Activated CD4-positive, alpha-beta T cell treated with anti-CD3 and anti-CD28 coated beads for 1 hour (primary cell): ENCODE data around the gene TPSG1.
"Not testable (repeated sequence)": the region's sequence is repeated elsewhere in the genome, so short reads cannot be mapped to it uniquely, and the experiment has no call there.

ENCODE experiments used
- DNase-seq: peaks from one replicate; pipeline ENCODE4 v3.0.0-alpha.2; 2020

Gene TPSG1

GRCh38 chr16:1225051-1225451, at the start of gene TPSG1:
TPSG1 (minus strand) TSS chr16:1225268; CDS start chr16:1225252, 16 bp downstream.
- DNase-seq = no peak

- no peak for DNase-seq
Measured at GRCh38 chr16:1274767-1275166, 49.7 kb upstream of the TPSG1 start.

- DNase-seq = no peak
Measured at GRCh38 chr16:1273816-1274215, 48.7 kb upstream of the TPSG1 start.

- DNase-seq = no peak
Measured at GRCh38 chr16:1272453-1273198, 47.6 kb upstream of the TPSG1 start.

GRCh38 chr16:1271724-1272413, 46.8 kb upstream of the TPSG1 start:
- not testable (repeated sequence) for DNase-seq

GRCh38 chr16:1271380-1271723, 46.3 kb upstream of the TPSG1 start:
- no peak for DNase-seq

- not testable (repeated sequence) for DNase-seq
Measured at GRCh38 chr16:1269418-1269817, 44.4 kb upstream of the TPSG1 start.

GRCh38 chr16:1265826-1266225, 40.8 kb upstream of the TPSG1 start:
- no peak for DNase-seq

- DNase-seq = no peak
Measured at GRCh38 chr16:1265090-1265630, 40.1 kb upstream of the TPSG1 start.

GRCh38 chr16:1264345-1265089, 39.4 kb upstream of the TPSG1 start:
- DNase-seq = no peak

- DNase-seq = no peak
Measured at GRCh38 chr16:1263591-1264344, 38.7 kb upstream of the TPSG1 start.

- DNase-seq = no peak
Measured at GRCh38 chr16:1262846-1263221, 37.8 kb upstream of the TPSG1 start.

GRCh38 chr16:1262210-1262845, 37.3 kb upstream of the TPSG1 start:
- no peak for DNase-seq

- no peak for DNase-seq
Measured at GRCh38 chr16:1261131-1261892, 36.2 kb upstream of the TPSG1 start.

- DNase-seq = no peak
Measured at GRCh38 chr16:1260101-1260680, 35.1 kb upstream of the TPSG1 start.

- DNase-seq = no peak
Measured at GRCh38 chr16:1259760-1260068, 34.6 kb upstream of the TPSG1 start.

GRCh38 chr16:1258906-1259759, 34.1 kb upstream of the TPSG1 start:
- no peak for DNase-seq

- no peak for DNase-seq
Measured at GRCh38 chr16:1258225-1258600, 33.1 kb upstream of the TPSG1 start.

GRCh38 chr16:1257561-1258224, 32.6 kb upstream of the TPSG1 start:
- no peak for DNase-seq

GRCh38 chr16:1256874-1257322, 31.8 kb upstream of the TPSG1 start:
- DNase-seq = no peak
